ENCODE measurements around the gene ZBTB32.

GRCh38 chr19:35753634-35754369, 49.4 kb downstream of the ZBTB32 start:
- TF ChIP-seq CTCF (IDR thresholded peaks at IDR 0.05), result no peak
- TF ChIP-seq POLR2A (IDR thresholded peaks at IDR 0.05), result no peak

All from heart left ventricle (tissue), 13 donors.